ENCODE measurements around the gene WSCD2. TPM values are rescaled to one million over a fixed set of nuclear protein-coding genes. Genes with fewer than 3 reads are reported as not detected.

Gene WSCD2
- total and polyA plus RNA-seq, 2 donors (not counting 1 experiment from before 2014, with no cell fraction given), result 1.1 to 5.9 TPM

DNA sequence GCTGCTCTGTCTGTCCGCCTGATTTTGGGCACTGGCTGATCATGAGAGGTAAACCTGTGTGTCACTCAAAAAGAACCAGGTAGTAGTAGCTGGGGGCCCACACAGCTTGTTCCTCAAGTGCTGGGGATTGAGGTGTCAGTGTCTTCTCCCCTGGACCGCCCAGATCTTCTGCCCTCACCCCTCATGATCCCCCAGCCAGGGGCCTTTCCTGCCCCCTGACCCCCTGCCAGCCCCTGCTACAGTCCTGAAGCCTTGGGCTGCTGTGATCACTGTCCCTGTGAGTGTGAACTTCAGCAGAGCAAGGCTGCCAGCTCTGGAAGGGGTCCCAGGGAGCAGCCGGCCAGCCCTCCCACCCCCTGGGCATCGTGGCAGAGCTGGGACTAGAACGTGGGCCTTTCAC is 11.4 kb downstream of the WSCD2 start:
- H3K27ac ChIP-seq (ENCODE audit: low read length in 2 of 2), result no peak overlapping the region
- Mint-ChIP-seq H3K4me1 (no peaks in the 10 kb centered on the region), H3K27ac (no peak overlapping the region), H3K9me3 (ENCODE audit: insufficient read depth) (no peaks in the 10 kb centered on the region), H3K4me3 (no peak overlapping the region), H3K27me3 (no peaks in the 10 kb centered on the region)
- H3K27me3 ChIP-seq (replicated peaks in 1 of 4; ENCODE audit: control extremely low read depth in 1 of 4, control insufficient read depth in 3 of 4, insufficient read depth in 4 of 4, low read length in 3 of 4), result peaks cover 0 to 3% (median 0%) of the 10 kb centered on the region in 4 experiments
- ChIA-PET CTCF (no interaction called here), POLR2A (no interaction called here)
- DNase-seq, result no peak
- no peak for TF ChIP-seq EZH2 (IDR thresholded peaks at IDR 0.05; ENCODE audit: borderline replicate concordance, insufficient read depth, low read depth, low read length, poor library complexity, severe bottlenecking)
- TF ChIP-seq, protein P1, sequence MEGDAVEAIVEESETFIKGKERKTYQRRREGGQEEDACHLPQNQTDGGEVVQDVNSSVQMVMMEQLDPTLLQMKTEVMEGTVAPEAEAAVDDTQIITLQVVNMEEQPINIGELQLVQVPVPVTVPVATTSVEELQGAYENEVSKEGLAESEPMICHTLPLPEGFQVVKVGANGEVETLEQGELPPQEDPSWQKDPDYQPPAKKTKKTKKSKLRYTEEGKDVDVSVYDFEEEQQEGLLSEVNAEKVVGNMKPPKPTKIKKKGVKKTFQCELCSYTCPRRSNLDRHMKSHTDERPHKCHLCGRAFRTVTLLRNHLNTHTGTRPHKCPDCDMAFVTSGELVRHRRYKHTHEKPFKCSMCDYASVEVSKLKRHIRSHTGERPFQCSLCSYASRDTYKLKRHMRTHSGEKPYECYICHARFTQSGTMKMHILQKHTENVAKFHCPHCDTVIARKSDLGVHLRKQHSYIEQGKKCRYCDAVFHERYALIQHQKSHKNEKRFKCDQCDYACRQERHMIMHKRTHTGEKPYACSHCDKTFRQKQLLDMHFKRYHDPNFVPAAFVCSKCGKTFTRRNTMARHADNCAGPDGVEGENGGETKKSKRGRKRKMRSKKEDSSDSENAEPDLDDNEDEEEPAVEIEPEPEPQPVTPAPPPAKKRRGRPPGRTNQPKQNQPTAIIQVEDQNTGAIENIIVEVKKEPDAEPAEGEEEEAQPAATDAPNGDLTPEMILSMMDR (IDR thresholded peaks at IDR 0.05), result no peak
- WGBS (ENCODE audit: insufficient coverage), result 79% methylated on average over 4 of the region's 5 CpGs
- H3K9ac ChIP-seq (ENCODE audit: low read length), result no peak overlapping the region
- H3K79me2 ChIP-seq (ENCODE audit: control insufficient read depth, insufficient read depth, low read length), result no peaks in the 10 kb centered on the region
- no peak overlapping the region for H2AFZ ChIP-seq (ENCODE audit: insufficient read depth, low read depth, low read length, poor library complexity, severe bottlenecking)
- no peaks in the 10 kb centered on the region for H3K4me1 ChIP-seq (ENCODE audit: control insufficient read depth in 2 of 2, insufficient read depth in 2 of 2, low read length in 2 of 2)
- no peak overlapping the region for H3K4me2 ChIP-seq (replicated peaks; ENCODE audit: low read depth, low read length, poor library complexity, severe bottlenecking)
- intact Hi-C loops (cut with micrococcal nuclease), result no loop called here
- H3K4me3 ChIP-seq (ENCODE audit: control extremely low read depth in 1 of 5, extremely low read depth in 1 of 5, insufficient read depth in 1 of 5, low read depth in 2 of 5, low read length in 4 of 5), result no peak overlapping the region
- no peaks in the 10 kb centered on the region for H3K36me3 ChIP-seq (replicated peaks in 1 of 2; ENCODE audit: control extremely low read depth in 1 of 2, control insufficient read depth in 1 of 2, extremely low read depth in 1 of 2, insufficient read depth in 2 of 2, low read length in 1 of 2)
- ATAC-seq (ENCODE audit: low read depth), result no peak
- peaks cover 0 to 4% (median 0%) of the 10 kb centered on the region in 3 donors for H3K9me3 ChIP-seq (ENCODE audit: control extremely low read depth in 1 of 3, control insufficient read depth in 2 of 3, insufficient read depth in 1 of 3, low read length in 2 of 3)
- H4K20me1 ChIP-seq (ENCODE audit: control insufficient read depth, insufficient read depth, low read length, poor library complexity, severe bottlenecking), result no peaks in the 10 kb centered on the region

DNA sequence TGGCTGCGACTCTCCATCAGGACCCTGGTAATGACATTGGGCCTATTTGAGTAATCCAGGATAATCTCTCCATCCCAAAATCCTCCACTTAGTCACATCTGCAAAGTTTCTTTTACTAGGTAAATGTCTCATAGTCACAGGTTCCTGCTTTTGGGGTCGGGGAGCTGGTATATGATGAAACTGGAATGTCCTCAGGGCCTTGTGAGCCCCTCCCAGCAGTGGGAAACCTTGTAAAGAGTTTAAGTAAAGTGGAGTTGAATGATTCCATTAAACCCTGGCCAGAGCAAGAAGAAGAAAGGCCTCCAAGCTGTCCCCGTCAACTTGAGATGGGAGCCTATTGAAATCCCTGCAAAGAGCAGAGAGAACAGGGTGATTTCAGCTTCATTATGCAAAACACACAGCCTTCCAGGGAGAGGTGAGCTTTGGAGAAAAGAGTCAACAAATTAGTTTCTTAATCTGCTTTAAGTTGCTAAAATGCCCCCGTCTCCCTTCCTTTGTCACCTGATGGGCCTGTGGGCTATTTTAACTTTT is 12.6 kb downstream of the WSCD2 start:
- 82% methylated on average over 1 of the region's 4 CpGs for WGBS (ENCODE audit: insufficient coverage)
- H3K27me3 ChIP-seq (replicated peaks in 1 of 4; ENCODE audit: control extremely low read depth in 1 of 4, control insufficient read depth in 3 of 4, insufficient read depth in 4 of 4, low read length in 3 of 4), result peaks cover 0 to 3% (median 0%) of the 10 kb centered on the region in 4 experiments
- no peak overlapping the region for H2AFZ ChIP-seq (ENCODE audit: insufficient read depth, low read depth, low read length, poor library complexity, severe bottlenecking)
- POLR2A ChIA-PET, result no interaction called here
- intact Hi-C loops (cut with micrococcal nuclease), result no loop called here
- no peak overlapping the region for H3K27ac ChIP-seq (ENCODE audit: low read length in 2 of 2)
- CTCF ChIA-PET, result interaction anchor here (0.6 kb wide), 1 partner anchor 398 kb away, joined by 4 read pairs; no protein-coding TSS in a partner anchor
- Mint-ChIP-seq H3K27me3 (no peaks in the 10 kb centered on the region), H3K27ac (no peak overlapping the region), H3K4me1 (peaks cover 6% of the 10 kb centered on the region), H3K4me3 (no peak overlapping the region), H3K9me3 (ENCODE audit: insufficient read depth) (no peaks in the 10 kb centered on the region)
- no peaks in the 10 kb centered on the region for H3K79me2 ChIP-seq (ENCODE audit: control insufficient read depth, insufficient read depth, low read length)
- no peaks in the 10 kb centered on the region for H3K36me3 ChIP-seq (replicated peaks in 1 of 2; ENCODE audit: control extremely low read depth in 1 of 2, control insufficient read depth in 1 of 2, extremely low read depth in 1 of 2, insufficient read depth in 2 of 2, low read length in 1 of 2)
- TF ChIP-seq, protein P1 (IDR thresholded peaks at IDR 0.05), result no peak
- TF ChIP-seq EZH2 (IDR thresholded peaks at IDR 0.05; ENCODE audit: borderline replicate concordance, insufficient read depth, low read depth, low read length, poor library complexity, severe bottlenecking), result no peak
- DNase-seq (no peak), ATAC-seq (ENCODE audit: low read depth) (no peak)
- H3K4me1 ChIP-seq (ENCODE audit: control insufficient read depth in 2 of 2, insufficient read depth in 2 of 2, low read length in 2 of 2), result no peaks in the 10 kb centered on the region
- H4K20me1 ChIP-seq (ENCODE audit: control insufficient read depth, insufficient read depth, low read length, poor library complexity, severe bottlenecking), result no peaks in the 10 kb centered on the region
- no peak overlapping the region for H3K4me3 ChIP-seq (ENCODE audit: control extremely low read depth in 1 of 5, extremely low read depth in 1 of 5, insufficient read depth in 1 of 5, low read depth in 2 of 5, low read length in 4 of 5)
- no peak overlapping the region for H3K4me2 ChIP-seq (replicated peaks; ENCODE audit: low read depth, low read length, poor library complexity, severe bottlenecking)
- peaks cover 0 to 4% (median 0%) of the 10 kb centered on the region in 3 donors for H3K9me3 ChIP-seq (ENCODE audit: control extremely low read depth in 1 of 3, control insufficient read depth in 2 of 3, insufficient read depth in 1 of 3, low read length in 2 of 3)
- H3K9ac ChIP-seq (ENCODE audit: low read length), result no peak overlapping the region
